Sigmoid colon (tissue), 7 donors: ENCODE data around the gene SPACA9. TPM values are rescaled to one million over a fixed set of nuclear protein-coding genes. Genes with fewer than 3 reads are reported as not detected.

Experiments
- DNase-seq: peaks from one replicate; pipeline ENCODE4 v3.0.0-alpha.2; 2019
- H3K27ac ChIP-seq, 4 donors: fragments of 200-600 bp; sonication (generic); one replicate each; pipeline ENCODE4 v1.5.1; 2016 to 2019; ENCODE audit warnings: mild to moderate bottlenecking in 1 of 4
- H3K27me3 ChIP-seq, 3 donors: fragments of 200-600 bp; sonication (generic); one replicate each; pipeline ENCODE4 v1.5.1; 2019; ENCODE audit warnings: mild to moderate bottlenecking in 1 of 3
- H3K36me3 ChIP-seq, 4 donors: fragments of 200-600 bp; sonication (generic); one replicate each; pipeline ENCODE4 v1.5.1; 2016 to 2019
- H3K4me1 ChIP-seq, 4 donors: fragments of 200-600 bp; sonication (generic); one replicate each; pipeline ENCODE4 v1.5.1; 2017 to 2019
- H3K4me3 ChIP-seq, 4 donors: fragments of 200-600 bp; sonication (generic); one replicate each; pipeline ENCODE4 v1.5.1; 2017 to 2019; ENCODE audit warnings: mild to moderate bottlenecking in 2 of 4, moderate library complexity in 1 of 4
- H3K9me3 ChIP-seq, 4 donors: fragments of 200-600 bp in 3 of 4; sonication (generic) in 3 of 4; one replicate each; pipeline versions ENCODE4 v1.5.1 to v1.6.1; 2013 to 2019
- EP300 ChIP-seq, 4 donors: sonication (generic); formaldehyde crosslinking; IDR thresholded peaks; one replicate each; pipeline ENCODE4 v1.6.1; 2017; ENCODE audit warnings: antibody characterized with exemption in 4 of 4
- POLR2A ChIP-seq, 2 donors: fragments of 450-650 bp; IDR thresholded peaks; one replicate each; pipeline ENCODE4 v1.6.1; 2016; ENCODE audit warnings: antibody characterized with exemption in 2 of 2, mild to moderate bottlenecking in 2 of 2, moderate library complexity in 2 of 2
- POLR2AphosphoS5 ChIP-seq, 4 donors: sonication (generic); formaldehyde crosslinking; IDR thresholded peaks; one replicate each; pipeline ENCODE4 v1.6.1; 2017; ENCODE audit warnings: antibody characterized with exemption in 4 of 4
- WGBS, 2 donors: extraction: QIAGEN DNeasy Blood & Tissue Kit; methylation state at CpG; one replicate each; pipeline ENCODE4 v1.1.7; 2013; 5-methylcytosine and 5-hydroxymethylcytosine counted together
- intact Hi-C: fragments of 100-400 bp; cut with DNase I; formaldehyde crosslinking; loops from one replicate; pipeline ENCODE4 v1.15.1; 2023
- polyA plus RNA-seq, 3 donors: library from polyadenylated mRNA; stranded (reverse); fragments of 200-250 nt; gene quantifications; one replicate each; pipeline ENCODE4 v1.2.3, GENCODE V29; 2013
- total RNA-seq, 4 donors: library from RNA; depleted of rRNA; stranded (reverse); fragments of >200 nt; gene quantifications; one replicate each; pipeline ENCODE4 v1.1.0, GENCODE V29; 2016
- TF ChIP-seq, protein P1 (sequence below), 4 experiments: fragments of 450-650 bp in 3 of 4; fragments of 200-600 bp in 1 of 4; IDR thresholded peaks; one replicate each; pipeline ENCODE4 v1.5.1; 2016 to 2019; ENCODE audit warnings: antibody characterized with exemption in 4 of 4, mild to moderate bottlenecking in 3 of 4, moderate library complexity in 2 of 4
- donor health status: healthy with polysubstance abuse.
- donor health status: Bipolar disorder and iron deficiency.
- donor health status: healthy.

The SPACA9 gene
- total and polyA plus RNA-seq, 7 donors = 0.69 to 14.0 (median 4.3) TPM

DNA sequence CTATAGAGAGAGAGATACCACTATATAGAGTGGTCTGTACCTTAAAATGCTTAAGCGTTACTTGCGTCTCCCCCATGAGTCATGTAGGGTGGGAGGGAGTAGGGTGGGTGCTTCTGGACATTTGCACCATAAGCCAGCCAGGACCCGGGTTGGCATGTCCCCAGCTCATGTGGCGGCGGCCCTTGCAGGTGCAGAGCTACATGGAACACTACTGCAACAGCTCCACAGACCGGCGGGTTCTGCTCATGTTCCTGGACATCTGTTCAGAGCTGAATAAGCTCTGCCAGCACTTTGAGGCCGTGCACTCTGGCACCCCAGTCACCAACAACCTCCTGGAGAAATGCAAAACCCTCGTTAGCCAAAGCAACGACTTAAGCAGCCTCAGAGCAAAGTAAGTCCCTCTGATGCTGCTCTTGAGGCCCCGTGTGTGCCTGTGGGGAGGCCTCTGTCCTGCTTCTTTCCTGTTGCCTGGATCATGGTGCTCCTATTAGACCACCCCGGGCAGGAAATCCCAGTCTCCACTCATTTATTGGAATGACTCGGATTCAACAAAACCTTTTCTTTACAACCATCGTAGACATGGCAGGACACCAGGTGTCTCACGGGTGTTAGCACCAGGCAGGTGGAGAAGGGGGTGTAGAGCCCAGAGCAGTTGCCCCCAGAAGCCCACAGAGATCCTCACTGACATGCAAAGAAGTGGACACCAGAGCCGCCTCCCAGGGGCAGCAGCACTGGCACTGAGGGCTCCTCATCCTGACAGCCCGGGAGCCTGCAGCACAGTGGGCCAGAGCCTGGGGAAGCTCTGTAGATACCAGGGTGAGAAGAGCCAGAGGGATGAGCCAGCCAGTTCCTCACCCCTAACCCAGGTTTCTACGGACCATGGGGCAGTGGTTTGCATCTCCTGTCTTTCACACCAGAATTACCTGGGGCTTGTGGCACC lies 8.8 kb downstream of the SPACA9 start:
- Histone ChIP-seq H3K9me3 (no peaks in the 10 kb centered on the region), H3K4me1 (no peaks in the 10 kb centered on the region), H3K36me3 (peaks cover 0 to 67% (median 7%) of the 10 kb centered on the region in 4 donors), H3K4me3 (no peak overlapping the region), H3K27ac (no peak overlapping the region), H3K27me3 (no peaks in the 10 kb centered on the region)
- TF ChIP-seq POLR2A (IDR thresholded peaks at IDR 0.05) (no peak), POLR2AphosphoS5 (IDR thresholded peaks at IDR 0.05) (no peak), EP300 (IDR thresholded peaks at IDR 0.05) (no peak)
- TF ChIP-seq, protein P1, sequence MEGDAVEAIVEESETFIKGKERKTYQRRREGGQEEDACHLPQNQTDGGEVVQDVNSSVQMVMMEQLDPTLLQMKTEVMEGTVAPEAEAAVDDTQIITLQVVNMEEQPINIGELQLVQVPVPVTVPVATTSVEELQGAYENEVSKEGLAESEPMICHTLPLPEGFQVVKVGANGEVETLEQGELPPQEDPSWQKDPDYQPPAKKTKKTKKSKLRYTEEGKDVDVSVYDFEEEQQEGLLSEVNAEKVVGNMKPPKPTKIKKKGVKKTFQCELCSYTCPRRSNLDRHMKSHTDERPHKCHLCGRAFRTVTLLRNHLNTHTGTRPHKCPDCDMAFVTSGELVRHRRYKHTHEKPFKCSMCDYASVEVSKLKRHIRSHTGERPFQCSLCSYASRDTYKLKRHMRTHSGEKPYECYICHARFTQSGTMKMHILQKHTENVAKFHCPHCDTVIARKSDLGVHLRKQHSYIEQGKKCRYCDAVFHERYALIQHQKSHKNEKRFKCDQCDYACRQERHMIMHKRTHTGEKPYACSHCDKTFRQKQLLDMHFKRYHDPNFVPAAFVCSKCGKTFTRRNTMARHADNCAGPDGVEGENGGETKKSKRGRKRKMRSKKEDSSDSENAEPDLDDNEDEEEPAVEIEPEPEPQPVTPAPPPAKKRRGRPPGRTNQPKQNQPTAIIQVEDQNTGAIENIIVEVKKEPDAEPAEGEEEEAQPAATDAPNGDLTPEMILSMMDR (IDR thresholded peaks at IDR 0.05) = no peak
- intact Hi-C loops = no loop called here
- WGBS, 2 donors = 85 to 90% methylated on average over 18 of the region's 18 CpGs
- no peak for DNase-seq

DNA sequence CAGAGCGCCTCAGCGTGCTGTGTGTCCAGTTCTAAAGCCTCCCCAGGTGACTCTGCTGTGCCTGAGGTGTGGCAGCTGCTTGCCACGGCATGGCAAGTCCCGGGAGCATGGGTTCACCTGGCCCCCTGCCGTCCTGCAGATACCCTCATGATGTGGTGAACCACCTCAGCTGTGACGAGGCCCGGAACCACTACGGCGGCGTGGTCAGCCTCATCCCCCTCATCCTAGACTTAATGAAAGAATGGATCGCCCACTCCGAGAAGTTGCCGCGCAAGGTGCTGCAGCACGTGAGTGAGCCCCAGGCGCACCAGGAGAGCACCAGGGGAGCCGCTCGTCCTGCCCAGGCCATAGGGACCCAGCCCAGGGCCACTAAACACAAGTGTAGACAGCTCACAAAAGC lies 9.5 kb downstream of the SPACA9 start:
- Histone ChIP-seq H3K36me3 (peaks cover 0 to 74% (median 7%) of the 10 kb centered on the region in 4 donors), H3K9me3 (no peaks in the 10 kb centered on the region), H3K4me3 (no peak overlapping the region), H3K4me1 (no peaks in the 10 kb centered on the region), H3K27me3 (no peaks in the 10 kb centered on the region), H3K27ac (no peak overlapping the region)
- TF ChIP-seq POLR2AphosphoS5 (IDR thresholded peaks at IDR 0.05) = no peak
- TF ChIP-seq EP300 (IDR thresholded peaks at IDR 0.05) = no peak
- TF ChIP-seq, protein P1 (IDR thresholded peaks at IDR 0.05) = no peak
- TF ChIP-seq POLR2A (IDR thresholded peaks at IDR 0.05) = no peak
- intact Hi-C loops = no loop called here
- DNase-seq = no peak
- WGBS, 2 donors = 83 to 95% methylated on average over 18 of the region's 18 CpGs

DNA sequence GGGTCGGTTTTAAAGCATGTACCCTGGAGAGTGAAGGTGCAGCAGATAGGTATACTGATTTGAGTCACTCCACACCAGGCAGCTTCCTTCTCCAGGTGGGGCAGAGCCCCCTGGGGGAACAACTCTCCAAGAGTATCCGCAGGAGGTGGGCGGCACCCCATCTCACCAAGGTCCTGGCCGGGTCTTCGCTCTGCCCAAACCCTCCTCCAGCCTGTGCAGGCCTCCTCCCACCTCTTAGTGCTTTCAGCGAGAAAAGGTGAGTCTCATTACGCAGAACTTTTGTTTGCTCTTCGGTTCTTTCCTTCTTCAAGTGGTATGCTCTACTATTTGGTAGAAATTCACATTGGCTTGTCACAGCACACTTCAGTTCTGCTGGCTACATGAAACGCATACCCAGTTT lies 13.7 kb downstream of the SPACA9 start:
- Histone ChIP-seq H3K36me3 (peaks cover 23 to 89% (median 25%) of the 10 kb centered on the region in 4 donors), H3K4me3 (no peak overlapping the region), H3K4me1 (peaks cover 0 to 4% (median 0%) of the 10 kb centered on the region in 4 donors), H3K27ac (no peak overlapping the region), H3K9me3 (no peaks in the 10 kb centered on the region), H3K27me3 (no peaks in the 10 kb centered on the region)
- intact Hi-C loops = no loop called here
- 85 to 86% methylated on average over 9 of the region's 9 CpGs for WGBS, 2 donors
- TF ChIP-seq, protein P1 (IDR thresholded peaks at IDR 0.05) = no peak
- TF ChIP-seq EP300 (IDR thresholded peaks at IDR 0.05) = no peak
- TF ChIP-seq POLR2A (IDR thresholded peaks at IDR 0.05) = no peak
- no peak for TF ChIP-seq POLR2AphosphoS5 (IDR thresholded peaks at IDR 0.05)
- no peak for DNase-seq

DNA sequence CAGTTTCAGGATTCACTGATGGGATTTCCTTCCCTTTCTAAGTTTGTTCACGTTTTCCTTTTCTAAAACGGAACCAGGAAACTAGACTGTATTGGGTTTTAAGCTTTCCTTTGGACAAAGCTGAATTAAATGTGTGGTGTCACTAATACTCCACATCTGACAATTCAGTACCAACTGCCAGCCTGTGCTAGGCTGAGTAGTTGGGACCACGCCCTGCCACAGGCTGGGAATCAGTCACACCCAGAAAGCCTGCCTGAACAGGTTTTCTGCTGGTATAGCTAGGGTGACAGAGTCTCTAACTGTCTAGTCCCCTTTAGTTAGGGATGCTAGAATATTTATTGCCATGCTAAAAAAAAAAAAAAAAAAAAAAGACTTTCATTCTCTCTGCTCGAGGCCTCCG lies 15.6 kb downstream of the SPACA9 start:
- intact Hi-C loops = no loop called here
- peaks cover 29 to 93% (median 38%) of the 10 kb centered on the region in 4 donors for H3K36me3 ChIP-seq
- H3K4me1 ChIP-seq = peaks cover 0 to 4% (median 0%) of the 10 kb centered on the region in 4 donors
- H3K27ac ChIP-seq = no peak overlapping the region
- 17 to 71% methylated on average over 5 of the region's 5 CpGs for WGBS, 2 donors
- no peak overlapping the region for H3K4me3 ChIP-seq
- H3K27me3 ChIP-seq = no peaks in the 10 kb centered on the region
- no peak for DNase-seq
- TF ChIP-seq, protein P1 (IDR thresholded peaks at IDR 0.05) = no peak
- no peak for TF ChIP-seq POLR2AphosphoS5 (IDR thresholded peaks at IDR 0.05)
- TF ChIP-seq POLR2A (IDR thresholded peaks at IDR 0.05) = no peak
- TF ChIP-seq EP300 (IDR thresholded peaks at IDR 0.05) = no peak
- H3K9me3 ChIP-seq = no peaks in the 10 kb centered on the region
